GM12892 (cell line): Measurements from ENCODE around the gene TRABD2A.

ENCODE experiments used
- POLR2A ChIP-seq: IDR thresholded peaks from 2 replicates; pipeline ENCODE4 v1.6.1; 2011; ENCODE audit warnings: low read depth, low read length, control low read depth
- TAF1 ChIP-seq: IDR thresholded peaks from 2 replicates; pipeline ENCODE4 v1.6.1; 2011; ENCODE audit warnings: low read depth, mild to moderate bottlenecking, control low read depth, low read length, borderline replicate concordance

GRCh38 chr2:84816426-84817026 is 64.4 kb downstream of the TRABD2A start:
- TF ChIP-seq TAF1 (no peak), POLR2A (no peak)
